HepG2 (cell line): ENCODE results near the gene C11orf68. TPM values are rescaled to one million over a fixed set of nuclear protein-coding genes. Genes with fewer than 3 reads are reported as not detected.

ENCODE experiments used
- ATAC-seq: fragments of 200-7000 bp; cut with Tn5 transposase; 3 replicates; pipeline ENCODE4 v1.9.1; 2020; ENCODE audit warnings: mild to moderate bottlenecking, moderate library complexity
- BruUV-seq: library from RNA; stranded (reverse); fragments of 400-500 nt; replicated peaks from 2 replicates; lab custom pipeline; 2021; lab: Mats Ljungman, UMichigan
- CTCF ChIA-PET: fragments of 300-600 bp; formaldehyde crosslinking; extraction: SDS; loops from one replicate; lab custom pipeline; 2021; ENCODE audit warnings: low total read pairs, inconsistent platforms, low intra/inter-chr PET ratio; lab: Yijun Ruan, JAX
- POLR2A ChIA-PET: fragments of 350-600 bp; sonication (Branson Sonifier 250); formaldehyde crosslinking; loops from one replicate; lab custom pipeline; 2020; ENCODE audit warnings: antibody characterized with exemption, inconsistent platforms; lab: Yijun Ruan, JAX
- DNase-seq: peaks from one replicate; pipeline ENCODE4 v3.0.0-alpha.2; 2015; ENCODE audit warnings: low spot score
- FAIRE-seq: peaks from 3 replicates; lab custom pipeline; 2011; peaks lifted over from hg19 to GRCh38; lab: Jason Lieb, UNC
- H2AFZ ChIP-seq: one replicate; pipeline ENCODE4 v1.6.1; 2011; ENCODE audit warnings: low read length, inconsistent platforms
- H3K27ac ChIP-seq: fragments of 300-600 bp; 3 replicates; pipeline ENCODE4 v1.8.0; 2011; ENCODE audit warnings: mixed run types, mild to moderate bottlenecking, mixed read lengths, low read length, inconsistent platforms; ENCODE audit not compliant: insufficient read depth; ENCODE audit errors: extremely low read length
- H3K27me3 ChIP-seq, 2 experiments: fragments of 200-600 bp in 1 of 2; 2 replicates in 1 of 2; 3 replicates in 1 of 2; pipeline versions ENCODE4 v1.6.0 to v1.8.0; 2011; ENCODE audit warnings: low read length in 2 of 2, mild to moderate bottlenecking in 2 of 2, moderate library complexity in 2 of 2, inconsistent platforms in 1 of 2; ENCODE audit not compliant: insufficient read depth in 2 of 2, control insufficient read depth in 1 of 2
- H3K36me3 ChIP-seq, 2 experiments: fragments of 200-600 bp in 1 of 2; replicated peaks in 1 of 2; 2 replicates in 1 of 2; 3 replicates in 1 of 2; pipeline versions ENCODE4 v1.5.1 to v1.8.0; 2011; ENCODE audit warnings: low read length in 2 of 2, inconsistent platforms in 1 of 2; ENCODE audit not compliant: insufficient read depth in 2 of 2, control insufficient read depth in 1 of 2
- H3K4me1 ChIP-seq: 2 replicates; pipeline ENCODE4 v1.5.1; 2012; ENCODE audit warnings: low read length, inconsistent platforms; ENCODE audit not compliant: insufficient read depth
- H3K4me2 ChIP-seq: 2 replicates; pipeline ENCODE4 v1.6.0; 2011; ENCODE audit warnings: low read depth, low read length, inconsistent platforms
- H3K4me3 ChIP-seq, 3 experiments: fragments of 200-600 bp in 1 of 3; sonication (generic), shearing (Covaris generic) in 1 of 3; replicated peaks in 1 of 3; 2 replicates each; pipeline ENCODE4 v1.5.1; 2011 to 2016; ENCODE audit warnings: low read length in 3 of 3, inconsistent platforms in 2 of 3, low read depth in 2 of 3, mild to moderate bottlenecking in 2 of 3, control low read depth in 1 of 3, mixed read lengths in 1 of 3; ENCODE audit not compliant: insufficient read depth in 1 of 3
- H3K79me2 ChIP-seq: one replicate; pipeline ENCODE4 v1.6.1; 2011; ENCODE audit warnings: low read length, inconsistent platforms; ENCODE audit not compliant: insufficient read depth
- H3K9ac ChIP-seq: 2 replicates; pipeline ENCODE4 v1.6.0; 2011; ENCODE audit warnings: mild to moderate bottlenecking, low read depth, low read length, inconsistent platforms; ENCODE audit not compliant: insufficient read depth
- H3K9me3 ChIP-seq: 2 replicates; pipeline ENCODE4 v1.5.1; 2012; ENCODE audit warnings: mild to moderate bottlenecking, low read length
- H4K20me1 ChIP-seq: 2 replicates; pipeline ENCODE4 v1.6.0; 2011; ENCODE audit warnings: inconsistent platforms, mild to moderate bottlenecking, low read length, moderate library complexity; ENCODE audit not compliant: insufficient read depth
- CEBPZ ChIP-seq: IDR thresholded peaks from 2 replicates; pipeline ENCODE4 v1.6.1; 2012; ENCODE audit warnings: low read length, improper control_type of control experiment
- GLMP ChIP-seq: sonication (generic); formaldehyde crosslinking; IDR thresholded peaks from 2 replicates; pipeline ENCODE4 v1.9.0; 2021; ENCODE audit warnings: missing genetic modification reagents, mild to moderate bottlenecking, borderline replicate concordance
- NFYC ChIP-seq: IDR thresholded peaks from 2 replicates; pipeline ENCODE4 v1.6.1; 2016; ENCODE audit warnings: missing genetic modification reagents, missing compliant biosample characterization
- NRL ChIP-seq: sonication (generic); formaldehyde crosslinking; IDR thresholded peaks from 2 replicates; pipeline ENCODE4 v1.5.0; 2020; ENCODE audit warnings: missing genetic modification reagents, mild to moderate bottlenecking, moderate library complexity, borderline replicate concordance
- PHF21A ChIP-seq: sonication (generic); formaldehyde crosslinking; IDR thresholded peaks from 2 replicates; pipeline ENCODE4 v1.5.0; 2020; ENCODE audit warnings: mild to moderate bottlenecking, missing genetic modification reagents
- ZBTB33 ChIP-seq: sonication (generic); formaldehyde crosslinking; IDR thresholded peaks from 2 replicates; pipeline ENCODE4 v1.4.0; 2020; ENCODE audit warnings: missing genetic modification reagents
- ZNF614 ChIP-seq: IDR thresholded peaks from 2 replicates; pipeline ENCODE4 v1.6.1; 2018; ENCODE audit warnings: missing biosample characterization, missing genetic modification reagents, inconsistent platforms, borderline replicate concordance
- ZNF850 ChIP-seq: sonication (generic); formaldehyde crosslinking; conservative IDR thresholded peaks from 2 replicates; pipeline ENCODE4 v1.9.0; 2021; ENCODE audit warnings: mild to moderate bottlenecking, missing genetic modification reagents
- ZNF891 ChIP-seq: sonication (generic); formaldehyde crosslinking; IDR thresholded peaks from 2 replicates; pipeline ENCODE4 v1.5.0; 2020; ENCODE audit warnings: mild to moderate bottlenecking, missing genetic modification reagents
- WGBS: methylation state at CpG from one replicate; pipeline ENCODE4 v1.1.6; 2017; ENCODE audit warnings: low lambda C conversion rate; 5-methylcytosine and 5-hydroxymethylcytosine counted together
- in situ Hi-C: cut with HindIII; loops from 2 replicates; pipeline ENCODE4 v1.10.0; 2017; ENCODE audit warnings: low pct_unique_long_range_greater_than_20kb; ENCODE audit not compliant: extremely low pct_ligation_motif_present
- intact Hi-C: fragments of 100-400 bp; cut with micrococcal nuclease; formaldehyde crosslinking; loops from one replicate; pipeline ENCODE4 v1.10.0; 2022; ENCODE audit not compliant: unreplicated experiment
- polyA plus RNA-seq, 8 experiments: library from polyadenylated mRNA; depleted of rRNA in 3 of 8; stranded (reverse) in 7 of 8; unstranded in 1 of 8; fragments of >200 nt; fragmentation: Illumina TruSeq in 4 of 8; extraction: Trizol in 4 of 8; gene quantifications; 2 replicates each; pipeline versions ENCODE4 v1.2.1 to v1.2.3, GENCODE V29; 2011 to 2016; ENCODE audit warnings: low read depth in 4 of 8, missing spikeins in 1 of 8, mixed read lengths in 1 of 8; ENCODE audit not compliant: insufficient read depth in 1 of 8
- total RNA-seq, 5 experiments: library from RNA; depleted of rRNA; stranded (reverse); fragments of >200 nt; fragmentation: Illumina TruSeq; extraction: Trizol; gene quantifications; 2 replicates each; pipeline ENCODE4 v1.2.3, GENCODE V29; 2016; ENCODE audit warnings: low read depth in 1 of 5

The C11orf68 gene
- total and polyA plus RNA-seq, 2 of the 13 experiments (the other 11 are each of a cell fraction or from before 2014, with no cell fraction given): 8.4 to 28.3 TPM

- Histone ChIP-seq H3K9me3 (no peaks in the 10 kb centered on the region), H3K4me3 (peak overlapping the region; percentile 89 to 97 (median 97)), H3K9ac (peak overlapping the region; percentile 98), H3K36me3 (peaks cover 15 to 22% of the 10 kb centered on the region in 2 experiments), H3K27ac (peak overlapping the region; percentile 89), H3K4me2 (peak overlapping the region; percentile 98), H2AFZ (no peak overlapping the region), H3K79me2 (peaks cover 22% of the 10 kb centered on the region), H3K27me3 (no peaks in the 10 kb centered on the region; a peak in 1 of 5 replicates), H3K4me1 (peaks cover 65% of the 10 kb centered on the region), H4K20me1 (no peaks in the 10 kb centered on the region)
- ChIA-PET POLR2A (interaction anchor here (0.8 to 1.4 kb wide), 10 partner anchors 9 to 103 kb away, joined by 3 to 7 read pairs (median 4); partner anchors contain the start of genes CCDC85B, CFL1, FIBP and MUS81), CTCF (interaction anchor here (1.1 kb wide), 1 partner anchor 76 kb away, joined by 3 read pairs; no protein-coding TSS in a partner anchor)
- TF ChIP-seq ZNF614 (CRISPR knock-in tag): no peak
- TF ChIP-seq ZNF891 (CRISPR knock-in tag): no peak
- no peak for TF ChIP-seq GLMP (CRISPR knock-in tag)
- 0 out of 2 replicates have a peak, but pooled peaks have one; percentile 9 for TF ChIP-seq ZNF850
- TF ChIP-seq NFYC (CRISPR knock-in tag): no peak
- no peak for TF ChIP-seq CEBPZ
- TF ChIP-seq ZBTB33 (CRISPR knock-in tag): 0 out of 2 replicates have a peak, but pooled peaks have one; percentile 3
- TF ChIP-seq PHF21A (CRISPR knock-in tag): no peak
- no peak for TF ChIP-seq NRL
- no peak; the same call in 2 of the 3 replicates for ATAC-seq
- 51% methylated on average over 16 of the region's 16 CpGs for WGBS
- intact Hi-C loops (loop anchor here (1.0 kb wide), 1 partner anchor 73 kb away; the partner anchor contains the start of gene FIBP), in situ Hi-C loops (no loop called here)
- no TSS peak for BruUV-seq
- no peak for DNase-seq
- no peak for FAIRE-seq
Observed at GRCh38 chr11:65960824-65961266, 42.0 kb upstream of the C11orf68 start.
